NCI-H187 (cell line): ENCODE results near the gene RGS11.

Experiments
- DNase-seq, 2 experiments: peaks; one replicate each; lab custom pipeline; 2025; lab: John Stamatoyannopoulos, UW

The RGS11 gene

GRCh38 chr16:296806-297510, 21.2 kb upstream of the RGS11 start:
- DNase-seq, result no peak

GRCh38 chr16:296276-296675, 20.5 kb upstream of the RGS11 start:
- no peak for DNase-seq

- no peak for DNase-seq
Measured at GRCh38 chr16:293043-293775, 17.5 kb upstream of the RGS11 start.

- DNase-seq, result no peak
Measured at GRCh38 chr16:291539-291938, 15.8 kb upstream of the RGS11 start.

- DNase-seq, result no peak
Measured at GRCh38 chr16:290681-291405, 15.1 kb upstream of the RGS11 start.

GRCh38 chr16:290015-290680, 14.4 kb upstream of the RGS11 start:
- no peak for DNase-seq

- DNase-seq, result no peak
Measured at GRCh38 chr16:289395-289997, 13.8 kb upstream of the RGS11 start.

GRCh38 chr16:287981-288920, 12.5 kb upstream of the RGS11 start:
- no peak for DNase-seq

GRCh38 chr16:287298-287811, 11.6 kb upstream of the RGS11 start:
- peak in 1 of 2 experiments; percentile 49 for DNase-seq

GRCh38 chr16:286491-287297, 10.9 kb upstream of the RGS11 start:
- DNase-seq, result no peak

- no peak for DNase-seq
Measured at GRCh38 chr16:285146-286055, 9.7 kb upstream of the RGS11 start.

GRCh38 chr16:284204-285120, 8.7 kb upstream of the RGS11 start:
- DNase-seq, result no peak

GRCh38 chr16:283033-283805, 7.5 kb upstream of the RGS11 start, which contains the start of gene PDIA2:
PDIA2 (plus strand) TSS chr16:283164; CDS start chr16:283170, 6 bp downstream.
- no peak for DNase-seq

GRCh38 chr16:282491-282890, 6.7 kb upstream of the RGS11 start:
- no peak for DNase-seq

- no peak for DNase-seq
Measured at GRCh38 chr16:281660-282255, 6.0 kb upstream of the RGS11 start.

- no peak for DNase-seq
Measured at GRCh38 chr16:280991-281659, 5.4 kb upstream of the RGS11 start.
